SK-N-SH (cell line): ENCODE measurements around the gene OR8D4. TPM values are rescaled to one million over a fixed set of nuclear protein-coding genes. Genes with fewer than 3 reads are reported as not detected.

Experiments
- CTCF ChIA-PET: fragments of 300-600, 350-600 bp; formaldehyde crosslinking; extraction: SDS; loops from one replicate; lab custom pipeline; 2021; lab: Yijun Ruan, JAX
- POLR2A ChIA-PET: fragments of 350-600 bp; sonication (Branson Sonifier 250); formaldehyde crosslinking; extraction: SDS; loops from one replicate; lab custom pipeline; 2020; ENCODE audit warnings: antibody characterized with exemption, inconsistent platforms; lab: Yijun Ruan, JAX
- DNase-seq: peaks from one replicate; pipeline ENCODE4 v3.0.0; 2012
- H2AFZ ChIP-seq: fragments of 200-600 bp; sonication (generic); 2 replicates; pipeline ENCODE4 v1.8.1; 2016; ENCODE audit warnings: antibody characterized with exemption, mild to moderate bottlenecking, low read depth
- H3F3A ChIP-seq: fragments of 200-600 bp; sonication (generic); replicated peaks from 2 replicates; pipeline ENCODE3; 2016; ENCODE audit warnings: antibody characterized with exemption, mild to moderate bottlenecking; ENCODE audit not compliant: insufficient read depth
- H3K27ac ChIP-seq, 2 experiments: fragments of 200-500 bp in 1 of 2; fragments of 200-600 bp in 1 of 2; sonication (Bioruptor generic) in 1 of 2; sonication (generic), shearing (Covaris generic) in 1 of 2; 2 replicates each; pipeline versions ENCODE4 v1.5.1 to v1.6.1; 2014 to 2016; ENCODE audit warnings: low read depth in 2 of 2, inconsistent platforms in 1 of 2, low read length in 1 of 2, mild to moderate bottlenecking in 1 of 2, mixed read lengths in 1 of 2
- H3K27me3 ChIP-seq: fragments of 200-600 bp; sonication (generic), shearing (Covaris generic); 2 replicates; pipeline ENCODE4 v1.6.1; 2016; ENCODE audit warnings: mixed run types; ENCODE audit not compliant: insufficient read depth
- H3K36me3 ChIP-seq, 2 experiments: fragments of 200-500 bp in 1 of 2; fragments of 200-600 bp in 1 of 2; sonication (Bioruptor generic) in 1 of 2; sonication (generic) in 1 of 2; replicated peaks in 1 of 2; 2 replicates each; pipeline versions ENCODE3 to v1.5.1; 2014 to 2016; ENCODE audit warnings: low read length in 1 of 2, mild to moderate bottlenecking in 1 of 2; ENCODE audit not compliant: insufficient read depth in 2 of 2, control insufficient read depth in 1 of 2
- H3K4me1 ChIP-seq, 2 experiments: fragments of 200-500 bp in 1 of 2; fragments of 200-600 bp in 1 of 2; sonication (Bioruptor generic) in 1 of 2; sonication (generic), shearing (Covaris generic) in 1 of 2; 2 replicates each; pipeline versions ENCODE4 v1.5.1 to v1.6.1; 2014 to 2016; ENCODE audit warnings: low read depth in 1 of 2, low read length in 1 of 2, mixed run types in 1 of 2; ENCODE audit not compliant: insufficient read depth in 2 of 2, control insufficient read depth in 1 of 2
- H3K4me2 ChIP-seq: fragments of 200-600 bp; sonication (generic), shearing (Covaris generic); 2 replicates; pipeline ENCODE4 v1.6.1; 2017; ENCODE audit warnings: mixed run types
- H3K4me3 ChIP-seq, 2 experiments: fragments of 200-500 bp in 1 of 2; fragments of 200-600 bp in 1 of 2; sonication (Bioruptor generic) in 1 of 2; sonication (generic), shearing (Covaris generic) in 1 of 2; 2 replicates each; pipeline versions ENCODE4 v1.5.1 to v1.8.1; 2014 to 2016; ENCODE audit warnings: low read depth in 2 of 2, inconsistent platforms in 1 of 2, low read length in 1 of 2, mild to moderate bottlenecking in 1 of 2, mixed read lengths in 1 of 2, moderate library complexity in 1 of 2
- H3K79me2 ChIP-seq: fragments of 200-600 bp; sonication (generic); 2 replicates; pipeline ENCODE4 v1.8.1; 2017; ENCODE audit warnings: mild to moderate bottlenecking; ENCODE audit not compliant: insufficient read depth
- H3K9ac ChIP-seq: fragments of 200-600 bp; sonication (generic); 2 replicates; pipeline ENCODE4 v1.6.1; 2017; ENCODE audit warnings: mixed run types
- H3K9me2 ChIP-seq: fragments of 200-600 bp; sonication (generic); 2 replicates; pipeline ENCODE4 v1.6.1; 2017; ENCODE audit warnings: mixed run types
- H3K9me3 ChIP-seq: fragments of 200-600 bp; sonication (generic); 2 replicates; pipeline ENCODE4 v1.6.1; 2017; ENCODE audit warnings: mixed run types, mild to moderate bottlenecking, moderate library complexity
- H4K20me1 ChIP-seq: fragments of 200-600 bp; sonication (generic); 2 replicates; pipeline ENCODE4 v1.6.1; 2017; ENCODE audit warnings: mild to moderate bottlenecking, mixed run types; ENCODE audit not compliant: insufficient read depth
- CHD2 ChIP-seq: fragments of 150-350 bp; IDR thresholded peaks from 2 replicates; pipeline ENCODE4 v1.6.1; 2018; ENCODE audit warnings: low read length; ENCODE audit not compliant: partially characterized antibody
- CTCF ChIP-seq: fragments of 200-600 bp; sonication (generic); IDR thresholded peaks from 2 replicates; pipeline ENCODE4 v1.6.1; 2017; ENCODE audit warnings: antibody characterized with exemption, mild to moderate bottlenecking, moderate library complexity
- ELF1 ChIP-seq: IDR thresholded peaks from 2 replicates; pipeline ENCODE4 v1.4.0; 2012
- EP300 ChIP-seq, 2 experiments: IDR thresholded peaks; 2 replicates each; pipeline versions ENCODE4 v1.4.0 to v1.6.1; 2012; ENCODE audit warnings: borderline replicate concordance in 1 of 2, low read depth in 1 of 2, low read length in 1 of 2
- FOXJ3 ChIP-seq: sonication (generic); formaldehyde crosslinking; IDR thresholded peaks from 2 replicates; pipeline ENCODE4 v1.5.1; 2020; ENCODE audit warnings: mild to moderate bottlenecking, missing genetic modification reagents
- FOXM1 ChIP-seq: IDR thresholded peaks from 2 replicates; pipeline ENCODE4 v1.4.0; 2012; ENCODE audit warnings: low read depth, mild to moderate bottlenecking
- GABPA ChIP-seq: IDR thresholded peaks from 2 replicates; pipeline ENCODE4 v1.4.0; 2012; ENCODE audit warnings: low read depth, mild to moderate bottlenecking
- IRF3 ChIP-seq: fragments of 150-350 bp; IDR thresholded peaks from 2 replicates; pipeline ENCODE4 v1.6.1; 2016; ENCODE audit warnings: mild to moderate bottlenecking, low read depth, low read length
- MAX ChIP-seq: IDR thresholded peaks from 2 replicates; pipeline ENCODE4 v1.4.0; 2012; ENCODE audit warnings: low read depth
- MXI1 ChIP-seq: IDR thresholded peaks from 2 replicates; pipeline ENCODE4 v1.6.1; 2012; ENCODE audit warnings: mild to moderate bottlenecking, low read depth, low read length, improper control_type of control experiment
- NFIC ChIP-seq: IDR thresholded peaks from 2 replicates; pipeline ENCODE4 v1.4.0; 2012; ENCODE audit warnings: borderline replicate concordance
- NRF1 ChIP-seq: IDR thresholded peaks from 2 replicates; pipeline ENCODE4 v1.6.1; 2012; ENCODE audit warnings: low read depth, mild to moderate bottlenecking, low read length
- POLR2AphosphoS5 ChIP-seq: IDR thresholded peaks from 2 replicates; pipeline ENCODE4 v1.6.1; 2012; ENCODE audit warnings: low read depth, low read length
- RCOR1 ChIP-seq: fragments of 150-350 bp; IDR thresholded peaks from 2 replicates; pipeline ENCODE4 v1.6.1; 2017; ENCODE audit warnings: antibody characterized with exemption, low read length
- REST ChIP-seq: IDR thresholded peaks from 2 replicates; pipeline ENCODE4 v1.6.1; 2012; ENCODE audit warnings: mild to moderate bottlenecking, low read depth, low read length, moderate library complexity
- RXRA ChIP-seq: IDR thresholded peaks from 2 replicates; pipeline ENCODE4 v1.4.0; 2012; ENCODE audit warnings: low read depth, mild to moderate bottlenecking, borderline replicate concordance
- SIN3A ChIP-seq: IDR thresholded peaks from 2 replicates; pipeline ENCODE4 v1.6.1; 2012; ENCODE audit warnings: low read depth, mild to moderate bottlenecking, low read length, moderate library complexity, borderline replicate concordance
- TCF12 ChIP-seq: IDR thresholded peaks from 2 replicates; pipeline ENCODE4 v1.4.0; 2012
- TEAD4 ChIP-seq: IDR thresholded peaks from 2 replicates; pipeline ENCODE4 v1.4.0; 2012; ENCODE audit warnings: mild to moderate bottlenecking, borderline replicate concordance; ENCODE audit not compliant: insufficient read depth
- WGBS: methylation state at CpG from one replicate; pipeline ENCODE4 v1.1.6; 2017; ENCODE audit warnings: low lambda C conversion rate; 5-methylcytosine and 5-hydroxymethylcytosine counted together
- polyA plus RNA-seq, 3 experiments: library from polyadenylated mRNA; depleted of rRNA; stranded (reverse); fragments of >200 nt; gene quantifications; 2 replicates each; pipeline ENCODE4 v1.2.3, GENCODE V29; 2012

Gene OR8D4
- polyA plus RNA-seq, 1 of the 3 experiments (the other 2 are of a cell fraction): not detected

- TF ChIP-seq CHD2: no peak
- no peak for TF ChIP-seq MXI1
- Histone ChIP-seq H3K79me2 (no peaks in the 10 kb centered on the region), H3K27ac (no peak within 1 kb of the TSS), H3K9ac (no peak within 1 kb of the TSS), H3K27me3 (no peaks in the 10 kb centered on the region; the same call in 1 of the 2 replicates), H3K9me3 (no peaks in the 10 kb centered on the region), H3F3A (no peaks in the 10 kb centered on the region), H2AFZ (no peak within 1 kb of the TSS), H3K4me1 (no peaks in the 10 kb centered on the region), H3K4me3 (no peak within 1 kb of the TSS), H3K36me3 (no peaks in the 10 kb centered on the region), H4K20me1 (no peaks in the 10 kb centered on the region), H3K4me2 (no peak within 1 kb of the TSS), H3K9me2 (no peaks in the 10 kb centered on the region)
- WGBS: 33% methylated on average over 3 of the region's 3 CpGs
- POLR2A ChIA-PET: no interaction called here
- no peak for DNase-seq
- CTCF ChIA-PET: interaction anchor here (1.5 kb wide), 1 partner anchor 13 kb away, joined by 3 read pairs; no protein-coding TSS in a partner anchor
Observed at GRCh38 chr11:123943738-123944137, 41.8 kb downstream of the OR8D4 start, which contains the start of gene OR6T1. OR6T1 (minus strand) TSS chr11:123943838; CDS start chr11:123943838, 0 bp downstream.

GRCh38 chr11:123945132-123945531 lies 43.2 kb downstream of the OR8D4 start:
- Histone ChIP-seq H3K36me3 (no peaks in the 10 kb centered on the region), H3K9me3 (no peaks in the 10 kb centered on the region), H3K79me2 (no peaks in the 10 kb centered on the region), H3K4me2 (no peak overlapping the region), H3K9ac (no peak overlapping the region), H3K4me3 (no peak overlapping the region), H3K4me1 (no peaks in the 10 kb centered on the region), H3K27me3 (no peaks in the 10 kb centered on the region; the same call in 1 of the 2 replicates), H4K20me1 (no peaks in the 10 kb centered on the region), H3K27ac (no peak overlapping the region), H2AFZ (no peak overlapping the region), H3K9me2 (no peaks in the 10 kb centered on the region), H3F3A (no peaks in the 10 kb centered on the region)
- ChIA-PET POLR2A (no interaction called here), CTCF (no interaction called here)
- WGBS: 0% methylated on average over 1 of the region's 1 CpG
- no peak for DNase-seq
- no peak for TF ChIP-seq IRF3
- no peak for TF ChIP-seq EP300 (IDR thresholded peaks at IDR 0.05; ENCODE audit: borderline replicate concordance in 1 of 2, low read depth in 1 of 2, low read length in 1 of 2)
- TF ChIP-seq ELF1: no peak
- TF ChIP-seq CTCF: no peak
- TF ChIP-seq SIN3A: no peak
- TF ChIP-seq RXRA: no peak
- TF ChIP-seq TCF12: no peak
- no peak for TF ChIP-seq MAX
- TF ChIP-seq GABPA: no peak
- no peak for TF ChIP-seq NRF1
- TF ChIP-seq FOXJ3 (CRISPR knock-in tag): no peak
- no peak for TF ChIP-seq RCOR1
- no peak for TF ChIP-seq TEAD4
- no peak for TF ChIP-seq FOXM1
- no peak for TF ChIP-seq NFIC
- TF ChIP-seq REST: no peak
- TF ChIP-seq POLR2AphosphoS5: no peak
